Inflammatory macrophage treated with lipopolysaccharide for 4 hours (primary cell): Measurements from ENCODE around the gene PATJ.
"Not testable (repeated sequence)": the region's sequence is repeated elsewhere in the genome, so short reads cannot be mapped to it uniquely, and the experiment has no call there.

Experiments used
- DNase-seq: peaks from one replicate; pipeline ENCODE4 v3.0.0-alpha.2; 2020

Gene PATJ

GRCh38 chr1:61837607-61838006 lies 95.3 kb downstream of the PATJ start:
- not testable (repeated sequence) for DNase-seq

GRCh38 chr1:61839679-61840078 lies 97.4 kb downstream of the PATJ start:
- no peak for DNase-seq

GRCh38 chr1:61842036-61842435 lies 99.8 kb downstream of the PATJ start:
- DNase-seq = no peak

GRCh38 chr1:61842863-61843514 lies 100.7 kb downstream of the PATJ start:
- DNase-seq = no peak

GRCh38 chr1:61844006-61844405 lies 101.7 kb downstream of the PATJ start:
- DNase-seq = no peak

GRCh38 chr1:61844664-61845063 lies 102.4 kb downstream of the PATJ start:
- DNase-seq = not testable (repeated sequence)

GRCh38 chr1:61851235-61851634 lies 109.0 kb downstream of the PATJ start:
- no peak for DNase-seq

GRCh38 chr1:61851849-61852669 lies 109.8 kb downstream of the PATJ start:
- DNase-seq = peak; percentile 62

- DNase-seq = no peak
These were observed 110.4 kb downstream of the PATJ start for GRCh38 chr1:61852670-61853015.

GRCh38 chr1:61853583-61853982 lies 111.3 kb downstream of the PATJ start:
- DNase-seq = no peak

GRCh38 chr1:61864489-61864888 lies 122.2 kb downstream of the PATJ start:
- no peak for DNase-seq

GRCh38 chr1:61865646-61866220 lies 123.5 kb downstream of the PATJ start:
- no peak for DNase-seq

GRCh38 chr1:61869691-61870109 lies 127.4 kb downstream of the PATJ start:
- DNase-seq = no peak

- DNase-seq = no peak
These were observed 129.9 kb downstream of the PATJ start for GRCh38 chr1:61872206-61872605.

GRCh38 chr1:61873581-61873980 lies 131.3 kb downstream of the PATJ start:
- DNase-seq = no peak

- DNase-seq = no peak
These were observed 131.7 kb downstream of the PATJ start for GRCh38 chr1:61873994-61874393.

- no peak for DNase-seq
These were observed 132.9 kb downstream of the PATJ start for GRCh38 chr1:61875198-61875597.

GRCh38 chr1:61879887-61880474 lies 137.7 kb downstream of the PATJ start:
- DNase-seq = not testable (repeated sequence)

GRCh38 chr1:61887076-61887867 lies 145.0 kb downstream of the PATJ start:
- no peak for DNase-seq

- DNase-seq = no peak
These were observed 145.8 kb downstream of the PATJ start for GRCh38 chr1:61887931-61888564.

GRCh38 chr1:61888808-61889207 lies 146.5 kb downstream of the PATJ start:
- DNase-seq = no peak

- DNase-seq = not testable (repeated sequence)
These were observed 148.2 kb downstream of the PATJ start for GRCh38 chr1:61890435-61890834.
